Measurements from ENCODE around the gene DNMT3A.

DNMT3A gene

GRCh38 chr2:25378731-25379490, 37.2 kb upstream of the DNMT3A start:
- DNase-seq (ENCODE audit: extremely low spot score): no peak
- TF ChIP-seq TARDBP (IDR thresholded peaks at IDR 0.05): no peak
- no peak for TF ChIP-seq SP1 (IDR thresholded peaks at IDR 0.05)
- TF ChIP-seq FOXK2 (IDR thresholded peaks at IDR 0.05): no peak
- TF ChIP-seq ELF4 (IDR thresholded peaks at IDR 0.05): no peak
- TF ChIP-seq NFRKB (IDR thresholded peaks at IDR 0.05): no peak
- no peak for TF ChIP-seq ZNF384 (IDR thresholded peaks at IDR 0.05)
- TF ChIP-seq ARNT (IDR thresholded peaks at IDR 0.05): no peak
- no peak for TF ChIP-seq L3MBTL2 (conservative IDR thresholded peaks at IDR 0.05)
- TF ChIP-seq BHLHE40 (IDR thresholded peaks at IDR 0.05; ENCODE audit: borderline replicate concordance): no peak
- TF ChIP-seq LEF1 (IDR thresholded peaks at IDR 0.05; ENCODE audit: borderline replicate concordance): no peak
- no peak for TF ChIP-seq FOXM1 (IDR thresholded peaks at IDR 0.05; ENCODE audit: borderline replicate concordance)
- TF ChIP-seq FOXA1 (IDR thresholded peaks at IDR 0.05): no peak
- TF ChIP-seq SUZ12 (IDR thresholded peaks at IDR 0.05): no peak
- TF ChIP-seq PKNOX1 (IDR thresholded peaks at IDR 0.05): no peak
- TF ChIP-seq HDGF (IDR thresholded peaks at IDR 0.05; ENCODE audit: borderline replicate concordance): no peak
- TF ChIP-seq CTBP1 (IDR thresholded peaks at IDR 0.05; ENCODE audit: borderline replicate concordance): no peak
- POLR2A ChIA-PET: no interaction called here
- CTCF ChIA-PET: no interaction called here

GRCh38 chr2:25377822-25378421, 36.2 kb upstream of the DNMT3A start:
- TF ChIP-seq SUZ12 (IDR thresholded peaks at IDR 0.05) (no peak), FOXM1 (IDR thresholded peaks at IDR 0.05; ENCODE audit: borderline replicate concordance) (no peak), SP1 (IDR thresholded peaks at IDR 0.05) (no peak), TARDBP (IDR thresholded peaks at IDR 0.05) (no peak)
- no peak for DNase-seq (ENCODE audit: extremely low spot score)
- ChIA-PET CTCF (no interaction called here), POLR2A (interaction anchor here (0.8 kb wide), 1 partner anchor 16 kb away, joined by 3 read pairs; no protein-coding TSS in a partner anchor)

- DNase-seq (ENCODE audit: extremely low spot score): peak; percentile 95
- ChIA-PET POLR2A (interaction anchor here (0.8 to 1.8 kb wide), 3 partner anchors 15 to 34 kb away, joined by 3 to 6 read pairs (median 3); no protein-coding TSS in a partner anchor), CTCF (interaction anchor here (0.6 to 2.6 kb wide), 5 partner anchors 15 to 148 kb away, joined by 3 to 15 read pairs (median 3); no protein-coding TSS in a partner anchor)
- TF ChIP-seq LEF1 (IDR thresholded peaks at IDR 0.05; ENCODE audit: borderline replicate concordance) (0 out of 2 replicates have a peak, but pooled peaks have one; percentile 44), SP1 (IDR thresholded peaks at IDR 0.05) (no peak), HDGF (IDR thresholded peaks at IDR 0.05; ENCODE audit: borderline replicate concordance) (no peak)
Measured at GRCh38 chr2:25376750-25377621, 35.3 kb upstream of the DNMT3A start.

GRCh38 chr2:25375989-25376545, 34.3 kb upstream of the DNMT3A start:
- TF ChIP-seq ZNF384 (IDR thresholded peaks at IDR 0.05) (no peak), SUZ12 (IDR thresholded peaks at IDR 0.05) (no peak), L3MBTL2 (conservative IDR thresholded peaks at IDR 0.05) (no peak), ARNT (IDR thresholded peaks at IDR 0.05) (no peak), HDGF (IDR thresholded peaks at IDR 0.05; ENCODE audit: borderline replicate concordance) (no peak), SP1 (IDR thresholded peaks at IDR 0.05) (no peak), FOXK2 (IDR thresholded peaks at IDR 0.05) (no peak), CTBP1 (IDR thresholded peaks at IDR 0.05; ENCODE audit: borderline replicate concordance) (no peak), PKNOX1 (IDR thresholded peaks at IDR 0.05) (no peak), BHLHE40 (IDR thresholded peaks at IDR 0.05; ENCODE audit: borderline replicate concordance) (no peak), TARDBP (IDR thresholded peaks at IDR 0.05) (no peak), ELF4 (IDR thresholded peaks at IDR 0.05) (no peak), NFRKB (IDR thresholded peaks at IDR 0.05) (no peak), FOXM1 (IDR thresholded peaks at IDR 0.05; ENCODE audit: borderline replicate concordance) (no peak), LEF1 (IDR thresholded peaks at IDR 0.05; ENCODE audit: borderline replicate concordance) (no peak), FOXA1 (IDR thresholded peaks at IDR 0.05) (no peak)
- ChIA-PET CTCF (interaction anchor here (0.6 to 2.6 kb wide), 6 partner anchors 10 to 148 kb away, joined by 3 to 15 read pairs (median 3); no protein-coding TSS in a partner anchor), POLR2A (interaction anchor here (0.8 to 1.8 kb wide), 3 partner anchors 14 to 36 kb away, joined by 3 to 6 read pairs (median 3); no protein-coding TSS in a partner anchor)
- DNase-seq (ENCODE audit: extremely low spot score): no peak

- DNase-seq (ENCODE audit: extremely low spot score): no peak
- ChIA-PET CTCF (interaction anchor here (0.7 to 2.6 kb wide), 4 partner anchors 10 to 52 kb away, joined by 3 to 15 read pairs (median 3); no protein-coding TSS in a partner anchor), POLR2A (interaction anchor here (0.8 to 1.8 kb wide), 2 partner anchors 13 to 36 kb away, joined by 3 to 6 read pairs; no protein-coding TSS in a partner anchor)
- no peak for TF ChIP-seq HDGF (IDR thresholded peaks at IDR 0.05; ENCODE audit: borderline replicate concordance)
- TF ChIP-seq CTBP1 (IDR thresholded peaks at IDR 0.05; ENCODE audit: borderline replicate concordance): no peak
- no peak for TF ChIP-seq SP1 (IDR thresholded peaks at IDR 0.05)
- TF ChIP-seq ZNF384 (IDR thresholded peaks at IDR 0.05): no peak
- no peak for TF ChIP-seq ELF4 (IDR thresholded peaks at IDR 0.05)
- no peak for TF ChIP-seq TARDBP (IDR thresholded peaks at IDR 0.05)
- TF ChIP-seq FOXM1 (IDR thresholded peaks at IDR 0.05; ENCODE audit: borderline replicate concordance): no peak
- no peak for TF ChIP-seq FOXA1 (IDR thresholded peaks at IDR 0.05)
- TF ChIP-seq FOXK2 (IDR thresholded peaks at IDR 0.05): no peak
- no peak for TF ChIP-seq BHLHE40 (IDR thresholded peaks at IDR 0.05; ENCODE audit: borderline replicate concordance)
- no peak for TF ChIP-seq L3MBTL2 (conservative IDR thresholded peaks at IDR 0.05)
- TF ChIP-seq NFRKB (IDR thresholded peaks at IDR 0.05): no peak
- TF ChIP-seq ARNT (IDR thresholded peaks at IDR 0.05): no peak
- TF ChIP-seq SUZ12 (IDR thresholded peaks at IDR 0.05): no peak
- TF ChIP-seq PKNOX1 (IDR thresholded peaks at IDR 0.05): no peak
- TF ChIP-seq LEF1 (IDR thresholded peaks at IDR 0.05; ENCODE audit: borderline replicate concordance): no peak
Measured at GRCh38 chr2:25375371-25375988, 33.8 kb upstream of the DNMT3A start.

Data from HEK293T (cell line).